CD4-positive, alpha-beta memory T cell (primary cell): ENCODE measurements around the gene POFUT1. TPM values are rescaled to one million over a fixed set of nuclear protein-coding genes. Genes with fewer than 3 reads are reported as not detected.
"Not testable (repeated sequence)": the region's sequence is repeated elsewhere in the genome, so short reads cannot be mapped to it uniquely, and the experiment has no call there.

ENCODE experiments used
- CTCF ChIA-PET: fragments of 350-600 bp; sonication (Branson Sonifier 250); formaldehyde crosslinking; loops from one replicate; lab custom pipeline; 2021; ENCODE audit warnings: inconsistent platforms; ENCODE audit not compliant: partially characterized antibody; lab: Charles Lee
- POLR2A ChIA-PET: fragments of 350-600 bp; sonication (Branson Sonifier 250); formaldehyde crosslinking; loops from one replicate; lab custom pipeline; 2021; ENCODE audit not compliant: partially characterized antibody; lab: Charles Lee
- DNase-seq, 5 donors: peaks; one replicate each; pipeline versions ENCODE4 v3.0.0 to v3.0.0-alpha.2; 2020 to 2022; ENCODE audit warnings: mixed read lengths in 1 of 5
- H3K27ac ChIP-seq: one replicate; pipeline ENCODE4 v1.7.0; 2013; ENCODE audit warnings: low read depth, low read length
- H3K27me3 ChIP-seq: 2 replicates; pipeline ENCODE4 v1.7.0; 2013; ENCODE audit warnings: mild to moderate bottlenecking, low read length, moderate library complexity; ENCODE audit not compliant: insufficient read depth
- H3K36me3 ChIP-seq: 2 replicates; pipeline ENCODE4 v1.7.0; 2013; ENCODE audit warnings: mild to moderate bottlenecking, low read length, moderate library complexity; ENCODE audit not compliant: insufficient read depth
- H3K4me1 ChIP-seq: 2 replicates; pipeline ENCODE4 v1.7.0; 2013; ENCODE audit warnings: mild to moderate bottlenecking, low read length, moderate library complexity; ENCODE audit not compliant: insufficient read depth
- H3K4me3 ChIP-seq, 2 donors: one replicate each; pipeline ENCODE4 v1.7.0; 2013; ENCODE audit warnings: low read length in 2 of 2, mild to moderate bottlenecking in 1 of 2
- H3K9me3 ChIP-seq, 2 donors: one replicate each; pipeline ENCODE4 v1.7.0; 2013; ENCODE audit warnings: low read length in 2 of 2, control low read depth in 1 of 2; ENCODE audit not compliant: control insufficient read depth in 1 of 2
- H3K27ac Mint-ChIP-seq, 7 donors: one replicate each; pipeline ENCODE4 v1.8.0; 2020 to 2021; ENCODE audit warnings: mixed read lengths in 7 of 7, mild to moderate bottlenecking in 6 of 7, inconsistent platforms in 3 of 7, moderate library complexity in 3 of 7
- H3K27me3 Mint-ChIP-seq, 2 donors: one replicate each; pipeline ENCODE4 v1.8.0; 2020 to 2021; ENCODE audit warnings: mixed read lengths in 2 of 2
- H3K36me3 Mint-ChIP-seq, 2 donors: one replicate each; pipeline ENCODE4 v1.8.0; 2020 to 2021; ENCODE audit warnings: mixed read lengths in 2 of 2, inconsistent platforms in 1 of 2, mild to moderate bottlenecking in 1 of 2
- H3K4me1 Mint-ChIP-seq, 4 donors: one replicate each; pipeline ENCODE4 v1.8.0; 2020 to 2021; ENCODE audit warnings: mixed read lengths in 4 of 4, mild to moderate bottlenecking in 1 of 4
- H3K4me3 Mint-ChIP-seq, 8 donors: one replicate each; pipeline ENCODE4 v1.8.0; 2020 to 2021; ENCODE audit warnings: mixed read lengths in 8 of 8, mild to moderate bottlenecking in 7 of 8, moderate library complexity in 6 of 8, inconsistent platforms in 3 of 8
- H3K9me3 Mint-ChIP-seq, 8 donors: one replicate each; pipeline ENCODE4 v1.8.0; 2020 to 2021; ENCODE audit warnings: mixed read lengths in 8 of 8, mild to moderate bottlenecking in 5 of 8, inconsistent platforms in 3 of 8, moderate library complexity in 1 of 8
- intact Hi-C: fragments of 100-400 bp; cut with micrococcal nuclease; formaldehyde crosslinking; loops from one replicate; pipeline ENCODE4 v1.15.1; 2023
- polyA plus RNA-seq, 2 donors: library from polyadenylated mRNA; unstranded; fragments of 300-500 nt; fragmentation: Illumina TruSeq; gene quantifications; one replicate each; pipeline ENCODE4 v1.2.3, GENCODE V29; 2021
- total RNA-seq, 2 experiments: library from RNA; stranded (reverse); gene quantifications; one replicate each; pipeline ENCODE4 v1.2.3, GENCODE V29; 2021

POFUT1 gene
- total and polyA plus RNA-seq, 4 experiments from 2014 or later: 13.0 to 20.8 (median 18.7) TPM

DNA sequence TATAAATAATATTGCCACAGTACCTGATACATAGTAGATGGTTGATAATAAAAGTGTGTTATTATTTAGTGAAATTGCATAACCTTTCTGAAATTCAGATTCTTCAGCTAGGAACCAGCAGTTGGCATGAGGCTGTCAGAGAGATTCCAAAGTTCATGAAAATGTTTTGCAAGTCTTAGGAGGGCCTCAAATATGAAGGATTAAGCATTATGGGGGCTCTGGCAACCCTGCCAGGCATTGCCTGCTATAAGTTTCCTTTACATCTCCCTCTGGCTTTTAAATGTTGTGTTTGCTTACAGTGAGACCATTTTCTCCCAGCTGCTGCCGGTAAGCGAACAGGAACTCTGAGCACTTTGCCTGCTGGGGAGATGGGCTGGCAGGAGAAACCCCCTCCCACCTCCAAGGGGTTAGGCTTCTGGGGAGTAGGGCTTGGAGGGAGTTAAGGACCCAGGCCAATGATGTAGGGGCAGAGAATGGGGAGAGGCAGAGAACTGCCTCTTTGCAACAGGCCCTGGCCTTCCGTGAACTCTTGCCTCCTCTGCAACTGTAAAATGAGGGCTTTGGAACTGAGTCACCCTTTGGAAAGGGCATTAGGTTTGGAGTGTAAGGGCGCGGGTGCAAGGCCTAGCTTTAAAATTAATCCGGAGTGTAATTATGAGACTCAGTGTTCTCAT, 36.6 kb downstream of the POFUT1 start:
- H3K9me3 Mint-ChIP-seq: no peaks in the 10 kb centered on the region
- CTCF ChIA-PET: no interaction called here
- no peak overlapping the region for H3K4me3 Mint-ChIP-seq
- POLR2A ChIA-PET: no interaction called here
- H3K36me3 Mint-ChIP-seq: no peaks in the 10 kb centered on the region
- H3K27ac Mint-ChIP-seq: peak overlapping the region in 1 of 7 donors; percentile 78
- intact Hi-C loops: no loop called here
- H3K27me3 Mint-ChIP-seq: no peaks in the 10 kb centered on the region
- H3K4me1 Mint-ChIP-seq: peaks cover 4 to 8% (median 5%) of the 10 kb centered on the region in 4 donors
- H3K27me3 ChIP-seq: no peaks in the 10 kb centered on the region
- H3K4me1 ChIP-seq: peaks cover 4% of the 10 kb centered on the region
- H3K4me3 ChIP-seq: no peak overlapping the region
- H3K36me3 ChIP-seq: no peaks in the 10 kb centered on the region
- DNase-seq: no peak
- H3K9me3 ChIP-seq: no peaks in the 10 kb centered on the region
- H3K27ac ChIP-seq: no peak overlapping the region

DNA sequence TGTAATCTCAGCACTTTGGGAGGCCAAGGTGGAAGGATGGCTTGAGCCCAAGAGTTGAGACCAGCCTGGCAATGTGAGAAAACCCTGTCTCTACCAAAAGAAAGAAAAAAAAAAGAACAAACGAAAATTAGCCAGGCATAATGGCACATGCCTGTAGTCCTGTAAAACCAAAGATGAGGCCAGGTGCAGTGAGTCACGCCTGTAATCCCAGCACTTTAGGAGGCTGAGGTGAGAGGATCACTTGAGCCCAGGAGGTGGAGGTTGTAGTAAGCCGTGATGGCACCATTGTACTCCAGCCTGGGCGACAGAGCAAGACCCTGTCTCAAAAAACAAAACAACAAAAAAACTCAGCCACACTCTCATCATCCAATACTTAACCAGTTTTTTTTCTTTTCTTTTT, 37.3 kb downstream of the POFUT1 start:
- Mint-ChIP-seq H3K36me3 (no peaks in the 10 kb centered on the region), H3K4me1 (peaks cover 5 to 14% (median 8%) of the 10 kb centered on the region in 4 donors), H3K4me3 (no peak overlapping the region), H3K9me3 (no peaks in the 10 kb centered on the region), H3K27me3 (no peaks in the 10 kb centered on the region), H3K27ac (no peak overlapping the region)
- H3K9me3 ChIP-seq: no peaks in the 10 kb centered on the region
- ChIA-PET CTCF (no interaction called here), POLR2A (no interaction called here)
- peaks cover 9% of the 10 kb centered on the region for H3K4me1 ChIP-seq
- DNase-seq: no peak
- H3K27me3 ChIP-seq: no peaks in the 10 kb centered on the region
- no peak overlapping the region for H3K27ac ChIP-seq
- no peaks in the 10 kb centered on the region for H3K36me3 ChIP-seq
- intact Hi-C loops: loop anchor here (5.0 kb wide), 1 partner anchor 38 kb away; the partner anchor contains the start of genes PLAGL2 and POFUT1
- no peak overlapping the region for H3K4me3 ChIP-seq

DNA sequence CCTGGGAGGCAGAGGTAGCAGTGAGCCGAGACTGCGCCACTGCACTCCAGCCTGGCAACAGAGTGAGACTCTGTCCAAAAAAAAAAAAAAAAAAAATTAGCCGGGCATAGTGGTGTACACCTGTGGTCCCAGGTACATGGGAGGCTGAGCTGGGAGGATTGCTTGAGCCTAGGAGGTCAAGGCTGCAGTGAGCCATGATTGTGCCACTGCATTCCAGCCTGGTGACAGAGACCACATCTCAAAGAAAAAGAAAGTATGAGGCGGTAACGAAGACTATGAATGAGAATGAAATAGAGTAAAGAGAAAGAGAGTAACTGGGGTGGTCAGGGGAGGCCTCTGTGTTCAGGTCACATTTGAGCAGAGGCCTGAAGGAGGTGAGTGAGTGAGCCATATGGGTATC, 38.5 kb downstream of the POFUT1 start:
- H3K36me3 ChIP-seq, POLR2A ChIA-PET, H3K4me3 Mint-ChIP-seq, H3K9me3 ChIP-seq, H3K4me1 ChIP-seq, DNase-seq, CTCF ChIA-PET, H3K4me3 ChIP-seq, H3K27me3 Mint-ChIP-seq, H3K27ac ChIP-seq, H3K36me3 Mint-ChIP-seq, H3K9me3 Mint-ChIP-seq, H3K27me3 ChIP-seq: not testable (repeated sequence)
- H3K4me1 Mint-ChIP-seq: peaks cover 5 to 18% (median 9%) of the 10 kb centered on the region in 4 donors
- intact Hi-C loops: loop anchor here (5.0 kb wide), 1 partner anchor 39 kb away; the partner anchor contains the start of genes PLAGL2 and POFUT1
- H3K27ac Mint-ChIP-seq: peak overlapping the region in 3 of 7 donors; percentile 39 to 77 (median 53)

DNA sequence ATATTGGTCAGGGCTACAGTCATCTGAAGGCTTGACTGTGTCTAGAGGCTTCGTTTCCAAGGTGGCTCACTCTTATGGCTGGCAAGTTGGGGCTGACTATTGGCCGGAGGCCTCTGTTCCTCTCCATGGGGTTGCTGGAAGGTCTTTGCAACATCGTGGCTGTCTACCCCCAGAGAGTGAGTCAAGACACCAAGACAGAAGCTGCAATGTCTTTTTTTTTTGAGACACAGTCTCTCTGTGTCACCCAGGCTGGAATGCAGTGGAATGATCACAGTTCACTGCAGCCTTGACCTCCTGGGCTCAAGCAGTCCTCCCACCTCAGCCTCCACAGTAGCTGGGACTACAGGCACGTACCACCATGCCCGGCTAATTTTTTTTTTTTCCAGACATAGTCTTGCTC, 40.4 kb downstream of the POFUT1 start:
- peaks cover 17% of the 10 kb centered on the region for H3K4me1 ChIP-seq
- no peak overlapping the region for H3K4me3 Mint-ChIP-seq
- no peaks in the 10 kb centered on the region for H3K36me3 ChIP-seq
- H3K27ac Mint-ChIP-seq: no peak overlapping the region
- no peak overlapping the region for H3K4me3 ChIP-seq
- ChIA-PET POLR2A (no interaction called here), CTCF (no interaction called here)
- H3K4me1 Mint-ChIP-seq: peaks cover 14 to 32% (median 21%) of the 10 kb centered on the region in 4 donors
- DNase-seq: no peak
- H3K27me3 Mint-ChIP-seq: no peaks in the 10 kb centered on the region
- no peaks in the 10 kb centered on the region for H3K9me3 Mint-ChIP-seq
- no peak overlapping the region for H3K27ac ChIP-seq
- H3K9me3 ChIP-seq: no peaks in the 10 kb centered on the region
- intact Hi-C loops: loop anchor here (5.0 kb wide), 1 partner anchor 41 kb away; the partner anchor contains the start of genes PLAGL2 and POFUT1
- no peaks in the 10 kb centered on the region for H3K27me3 ChIP-seq
- no peaks in the 10 kb centered on the region for H3K36me3 Mint-ChIP-seq

DNA sequence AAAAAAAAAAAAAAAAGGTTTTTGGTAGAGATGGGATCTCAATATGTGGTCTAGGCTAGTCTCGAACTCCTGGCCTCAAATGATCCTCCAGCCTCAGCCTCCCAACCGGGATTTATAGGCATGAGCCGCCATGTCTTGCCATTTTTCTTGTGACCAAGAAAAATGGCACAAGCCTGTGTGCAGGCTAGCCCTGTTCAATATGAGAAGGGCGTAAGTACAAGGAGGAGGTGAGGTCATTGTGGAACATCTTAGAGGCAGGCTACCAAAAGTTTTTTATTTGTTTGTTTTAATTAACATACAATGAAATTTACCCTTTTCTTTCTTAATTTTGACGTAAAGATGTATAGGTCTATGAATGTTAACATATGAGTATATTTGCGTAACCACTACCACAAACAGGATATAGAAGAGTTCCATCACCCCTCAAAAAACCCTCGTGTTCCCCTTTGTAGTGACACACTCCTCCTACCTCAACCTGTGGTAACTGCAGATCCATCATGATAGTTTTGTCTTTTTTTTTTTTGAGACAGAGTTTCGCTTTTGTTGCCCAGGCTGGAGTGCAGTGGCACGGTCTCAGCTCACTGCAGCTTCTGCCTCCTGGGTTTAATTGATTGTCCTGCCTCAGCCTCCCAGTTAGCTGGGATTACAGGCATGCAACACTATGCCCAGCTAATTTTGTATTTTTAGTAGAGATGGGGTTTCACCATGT, 41.5 kb downstream of the POFUT1 start:
- POLR2A ChIA-PET: no interaction called here
- H3K27ac Mint-ChIP-seq: peak overlapping the region; percentile 65 to 92 (median 91)
- peaks cover 17% of the 10 kb centered on the region for H3K4me1 ChIP-seq
- DNase-seq: peak; percentile 73 to 87 (median 80)
- no peaks in the 10 kb centered on the region for H3K9me3 Mint-ChIP-seq
- no peaks in the 10 kb centered on the region for H3K36me3 ChIP-seq
- H3K27ac ChIP-seq: peak overlapping the region; percentile 21
- peaks cover 14 to 32% (median 23%) of the 10 kb centered on the region in 4 donors for H3K4me1 Mint-ChIP-seq
- no peaks in the 10 kb centered on the region for H3K36me3 Mint-ChIP-seq
- no peaks in the 10 kb centered on the region for H3K27me3 Mint-ChIP-seq
- peak overlapping the region; percentile 4 to 75 (median 48) for H3K4me3 Mint-ChIP-seq
- intact Hi-C loops: loop anchor here (5.0 kb wide), 1 partner anchor 42 kb away; the partner anchor contains the start of genes PLAGL2 and POFUT1
- no peaks in the 10 kb centered on the region for H3K27me3 ChIP-seq
- H3K4me3 ChIP-seq: no peak overlapping the region
- H3K9me3 ChIP-seq: no peaks in the 10 kb centered on the region
- CTCF ChIA-PET: no interaction called here

DNA sequence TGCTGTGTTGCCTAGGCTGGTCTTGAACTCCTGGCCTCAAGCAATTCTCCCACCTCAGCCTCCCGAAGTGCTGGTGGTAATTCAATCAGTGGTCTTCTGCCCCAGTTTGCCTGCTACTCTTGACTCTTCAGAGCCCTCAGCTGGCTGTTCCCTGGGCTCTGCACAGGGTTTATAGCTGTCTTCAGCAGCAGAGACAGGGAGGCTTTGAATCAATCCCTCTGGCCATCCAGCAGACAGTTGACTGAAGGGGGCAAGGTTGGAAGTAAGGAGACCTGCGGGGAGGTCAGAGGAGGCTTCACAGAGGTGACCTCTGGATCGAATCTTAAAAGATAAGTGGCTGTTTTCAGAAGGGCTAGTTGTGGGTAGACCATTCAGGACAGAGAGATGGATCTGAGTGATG, 43.8 kb downstream of the POFUT1 start:
- intact Hi-C loops: no loop called here
- Histone ChIP-seq H3K4me1 (peaks cover 17% of the 10 kb centered on the region), H3K27me3 (no peaks in the 10 kb centered on the region), H3K36me3 (no peaks in the 10 kb centered on the region), H3K9me3 (no peaks in the 10 kb centered on the region), H3K4me3 (no peak overlapping the region), H3K27ac (no peak overlapping the region)
- Mint-ChIP-seq H3K4me3 (peak overlapping the region in 4 of 8 donors; percentile 8 to 40 (median 20)), H3K36me3 (no peaks in the 10 kb centered on the region), H3K27me3 (no peaks in the 10 kb centered on the region), H3K9me3 (no peaks in the 10 kb centered on the region), H3K4me1 (peaks cover 14 to 32% (median 22%) of the 10 kb centered on the region in 4 donors), H3K27ac (peak overlapping the region in 6 of 7 donors; percentile 30 to 88 (median 69))
- ChIA-PET POLR2A (no interaction called here), CTCF (no interaction called here)
- DNase-seq: no peak

DNA sequence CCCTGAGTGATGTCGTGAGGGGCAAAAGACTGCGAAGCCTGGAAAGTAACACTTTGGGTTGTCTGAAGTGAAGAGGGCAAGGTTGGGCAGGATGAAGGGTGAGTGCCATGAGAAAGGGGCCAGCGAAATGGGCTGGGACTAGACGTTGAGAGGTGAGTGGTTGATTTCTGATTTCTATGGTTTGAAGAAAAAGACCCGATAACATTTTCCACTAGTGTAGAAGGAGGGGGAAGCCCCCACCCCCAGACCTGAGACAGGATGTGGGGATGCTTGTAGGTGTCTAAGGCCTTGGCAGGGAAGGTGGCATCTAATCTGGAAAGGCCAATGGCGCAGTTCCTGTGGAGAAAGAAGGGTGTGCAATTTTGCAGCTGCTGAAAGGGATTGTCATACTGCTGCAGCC, 44.5 kb downstream of the POFUT1 start:
- Mint-ChIP-seq H3K4me1 (peaks cover 14 to 32% (median 23%) of the 10 kb centered on the region in 4 donors), H3K9me3 (no peaks in the 10 kb centered on the region), H3K36me3 (no peaks in the 10 kb centered on the region), H3K4me3 (peak overlapping the region in 5 of 8 donors; percentile 6 to 70 (median 37)), H3K27me3 (no peaks in the 10 kb centered on the region), H3K27ac (peak overlapping the region in 6 of 7 donors; percentile 45 to 89 (median 73))
- peak; percentile 9 to 64 (median 23) for DNase-seq
- H3K9me3 ChIP-seq: no peaks in the 10 kb centered on the region
- POLR2A ChIA-PET: no interaction called here
- no peaks in the 10 kb centered on the region for H3K27me3 ChIP-seq
- peaks cover 17% of the 10 kb centered on the region for H3K4me1 ChIP-seq
- intact Hi-C loops: no loop called here
- no peaks in the 10 kb centered on the region for H3K36me3 ChIP-seq
- CTCF ChIA-PET: no interaction called here
- no peak overlapping the region for H3K27ac ChIP-seq
- no peak overlapping the region for H3K4me3 ChIP-seq
